Bone marrow (tissue), 2 donors: ENCODE results near the gene KCNJ11.

Experiments used
- DNase-seq, 2 donors: peaks; one replicate each; lab custom pipeline; 2025; lab: John Stamatoyannopoulos, UW

The KCNJ11 gene

DNA sequence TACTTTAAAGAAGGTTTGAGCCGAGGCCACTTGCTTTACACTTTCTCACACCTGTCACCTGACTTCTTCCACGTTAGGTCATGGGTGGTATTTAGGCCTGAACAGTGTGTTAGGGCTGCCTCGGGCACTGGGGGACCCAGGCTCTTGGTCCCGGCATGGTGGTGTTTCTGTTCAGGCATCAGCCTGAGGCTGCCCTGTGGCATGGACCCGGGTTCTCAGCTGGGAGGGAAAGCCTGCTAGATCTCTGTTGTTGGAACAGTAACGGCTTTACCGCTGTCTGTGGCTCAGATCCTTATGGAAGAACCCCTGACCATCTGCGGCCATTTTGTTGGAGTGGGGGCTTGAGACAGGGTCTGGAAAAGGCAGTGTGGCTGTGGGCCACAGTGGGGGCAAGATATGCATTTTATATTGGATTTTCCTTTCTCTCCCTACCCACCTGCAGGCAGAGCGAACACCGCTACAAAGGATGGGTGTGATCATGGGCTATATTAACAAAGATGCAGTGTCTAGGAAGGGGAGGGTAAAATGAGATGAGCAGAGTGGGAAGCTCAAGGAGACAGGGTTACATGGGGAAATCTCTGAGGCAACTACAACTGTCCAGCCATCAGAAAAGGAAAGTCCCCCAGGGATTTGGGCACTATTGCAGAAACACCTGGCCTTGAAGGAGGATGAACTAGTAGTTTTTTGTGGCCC is 1.6 kb upstream of the KCNJ11 start:
- no peak for DNase-seq

DNA sequence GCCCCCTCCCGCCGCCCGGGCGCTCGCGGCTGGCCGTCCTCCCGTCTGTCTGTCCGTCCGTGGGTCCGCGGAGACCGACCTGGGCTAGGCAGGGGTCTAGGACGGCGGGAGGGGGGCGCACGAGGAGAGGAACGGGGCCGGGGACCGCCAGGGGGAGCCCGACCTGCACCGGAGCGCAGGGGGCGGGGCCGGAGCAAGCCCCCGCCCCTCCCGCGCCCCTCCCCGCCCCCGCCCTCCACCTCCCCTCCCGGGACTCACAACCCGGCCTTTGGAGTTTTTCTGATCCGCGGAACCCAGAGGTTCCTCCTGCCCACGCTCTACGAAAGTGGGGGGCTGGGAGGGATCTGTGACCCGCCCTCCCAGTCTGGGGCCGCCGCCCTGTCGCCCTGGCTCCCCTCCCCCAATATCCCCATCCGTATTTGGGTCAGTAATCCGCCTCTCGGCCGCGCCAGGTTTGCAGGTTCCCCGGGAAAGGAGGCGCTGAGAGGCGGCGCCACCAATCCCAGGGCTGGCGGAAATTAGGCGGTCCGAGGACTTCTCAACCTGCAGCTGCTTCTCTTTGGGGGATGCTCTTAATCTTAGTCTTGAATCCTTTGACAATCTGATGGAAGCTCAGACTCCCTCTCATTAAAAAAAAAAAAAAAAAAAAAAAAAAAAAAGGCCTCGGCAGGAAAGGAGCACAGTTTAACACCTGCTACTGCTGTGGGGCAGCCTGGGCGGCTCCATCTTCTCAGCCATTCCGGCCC is 925 bp upstream of the KCNJ11 start:
- peak; percentile 21 to 29 for DNase-seq

DNA sequence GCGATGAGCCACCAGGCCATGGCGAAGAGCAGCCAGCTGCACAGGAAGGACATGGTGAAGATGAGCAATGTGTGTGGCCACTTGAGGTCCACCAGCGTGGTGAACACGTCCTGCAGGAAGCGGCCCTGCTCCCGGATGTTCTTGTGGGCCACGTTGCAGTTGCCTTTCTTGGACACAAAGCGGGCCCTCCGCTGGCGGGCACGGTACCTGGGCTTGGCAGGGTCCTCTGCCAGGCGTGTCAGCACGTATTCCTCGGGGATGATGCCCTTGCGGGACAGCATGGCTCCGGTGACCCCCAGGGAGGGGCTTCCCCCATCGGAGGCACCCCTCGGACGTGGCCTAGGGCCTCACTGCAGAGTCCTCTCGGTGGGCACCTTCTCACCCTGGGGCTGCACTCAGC is 648 bp downstream of the KCNJ11 start:
- no peak for DNase-seq

DNA sequence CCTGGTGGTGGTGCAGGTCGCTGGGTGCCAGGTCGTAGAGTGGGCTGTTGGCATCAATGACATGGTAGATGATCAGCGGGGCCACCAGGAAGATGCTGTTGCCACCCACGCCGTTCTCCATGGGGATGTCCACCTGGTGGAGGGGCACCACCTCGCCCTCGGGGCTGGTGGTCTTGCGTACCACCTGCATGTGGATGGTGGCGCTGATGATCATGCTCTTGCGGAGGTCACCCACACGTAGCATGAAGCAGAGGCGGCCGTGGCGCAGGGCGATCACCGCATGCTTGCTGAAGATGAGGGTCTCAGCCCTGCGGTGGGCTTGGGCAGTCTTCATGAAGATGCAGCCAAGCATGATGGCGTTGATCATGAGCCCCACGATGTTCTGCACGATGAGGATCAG is 1.2 kb downstream of the KCNJ11 start:
- DNase-seq: no peak

DNA sequence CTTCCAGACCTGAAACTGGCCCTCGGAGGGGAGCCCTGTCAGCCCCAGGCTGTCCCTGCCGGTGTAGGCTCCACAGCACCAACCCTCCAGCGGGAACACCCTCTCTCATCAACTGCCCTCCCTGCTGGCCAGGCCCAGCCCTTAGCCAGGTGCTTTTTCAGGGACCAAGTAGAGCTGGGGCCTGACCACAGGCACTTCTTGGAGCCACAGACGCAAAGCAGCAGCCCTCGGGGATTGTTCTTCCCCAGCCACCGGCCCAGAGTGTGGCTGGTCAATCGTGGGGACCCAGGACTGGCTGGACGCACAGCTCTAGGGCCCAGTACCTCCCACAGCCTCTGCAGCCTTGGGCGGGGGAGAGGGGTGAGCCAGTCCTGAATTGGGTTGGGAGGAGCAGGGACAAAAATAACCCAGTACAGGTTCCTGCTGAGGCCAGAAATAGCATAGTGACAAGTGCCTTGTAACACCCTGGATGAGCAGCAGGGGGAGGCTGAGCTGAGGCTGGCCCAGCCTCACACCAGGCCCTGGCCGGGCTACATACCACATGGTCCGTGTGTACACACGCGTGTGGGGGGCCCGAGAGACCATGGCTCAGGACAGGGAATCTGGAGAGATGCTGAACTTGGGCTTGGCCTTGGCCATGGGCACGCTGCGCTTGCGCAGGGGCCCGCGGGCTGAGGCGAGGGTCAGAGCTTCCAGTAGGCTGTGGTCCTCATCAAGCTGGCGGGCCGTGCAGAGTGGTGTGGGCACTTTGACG is 2.0 kb downstream of the KCNJ11 start:
- no peak for DNase-seq

DNA sequence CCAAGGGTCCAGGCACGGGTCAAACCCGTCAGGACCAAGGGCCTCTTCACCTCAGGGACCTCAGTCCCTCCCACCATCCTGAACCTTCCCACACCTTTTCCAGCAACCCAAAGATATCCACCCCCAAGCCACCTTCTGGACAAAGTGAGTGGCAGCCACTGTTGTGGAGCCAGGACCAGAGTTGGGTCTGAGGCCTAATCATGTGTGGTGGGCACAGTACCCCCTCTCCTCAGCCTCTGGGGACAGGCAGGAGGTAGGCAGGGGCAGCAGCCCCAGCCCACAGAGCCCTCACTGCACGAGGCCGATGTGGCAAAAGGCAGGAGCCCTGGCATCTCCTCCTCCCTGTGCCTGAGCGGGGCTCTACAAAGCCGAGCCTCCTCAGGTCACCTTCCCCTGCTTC is 2.5 kb downstream of the KCNJ11 start:
- no peak for DNase-seq

DNA sequence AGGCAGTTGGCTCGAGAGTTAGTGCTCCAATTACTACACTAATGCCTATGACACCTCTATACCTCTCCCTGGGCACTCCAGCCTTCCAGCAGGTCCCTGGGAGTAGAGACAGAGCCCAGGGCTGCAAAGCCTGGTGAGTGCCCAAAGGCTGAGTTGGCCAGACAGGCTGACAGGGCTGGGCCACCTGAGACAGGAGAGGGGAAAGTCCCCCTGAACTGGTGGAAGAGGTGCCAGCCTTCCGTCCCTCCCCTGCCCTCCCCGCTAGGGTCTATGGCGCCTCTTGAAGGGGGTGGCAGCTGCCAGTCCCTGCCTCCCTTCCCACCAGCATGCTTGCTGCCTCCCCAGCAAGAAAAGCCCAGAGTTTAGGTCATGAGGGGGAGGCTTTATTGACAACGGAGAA is 3.0 kb downstream of the KCNJ11 start:
- DNase-seq: no peak

DNA sequence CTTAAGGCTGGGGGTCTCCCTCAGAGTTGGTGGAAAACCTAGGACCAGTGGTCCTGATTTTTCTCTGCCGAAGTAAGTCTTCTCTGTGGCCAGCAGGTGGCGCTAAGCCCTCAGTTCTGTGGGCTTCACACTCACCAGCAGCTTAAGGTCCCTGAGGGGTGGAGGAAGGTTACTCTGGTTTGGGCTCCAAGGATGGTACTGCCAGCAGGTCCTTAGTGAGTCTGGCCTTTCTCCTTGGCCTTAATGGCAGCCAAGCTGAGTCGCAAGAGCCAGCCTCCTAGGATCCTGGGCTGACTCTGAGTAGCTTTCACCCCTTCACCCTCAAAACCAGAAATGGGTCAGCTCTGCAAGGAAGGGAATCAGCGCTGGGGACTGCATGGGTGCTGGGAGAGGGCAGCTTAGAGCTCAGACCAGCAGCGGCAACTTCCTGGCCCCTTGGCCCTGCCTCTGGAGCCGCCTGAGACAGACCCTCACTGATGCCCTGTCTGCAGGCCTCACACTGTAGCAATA is 4.4 kb downstream of the KCNJ11 start:
- DNase-seq: peak; percentile 41 to 45

DNA sequence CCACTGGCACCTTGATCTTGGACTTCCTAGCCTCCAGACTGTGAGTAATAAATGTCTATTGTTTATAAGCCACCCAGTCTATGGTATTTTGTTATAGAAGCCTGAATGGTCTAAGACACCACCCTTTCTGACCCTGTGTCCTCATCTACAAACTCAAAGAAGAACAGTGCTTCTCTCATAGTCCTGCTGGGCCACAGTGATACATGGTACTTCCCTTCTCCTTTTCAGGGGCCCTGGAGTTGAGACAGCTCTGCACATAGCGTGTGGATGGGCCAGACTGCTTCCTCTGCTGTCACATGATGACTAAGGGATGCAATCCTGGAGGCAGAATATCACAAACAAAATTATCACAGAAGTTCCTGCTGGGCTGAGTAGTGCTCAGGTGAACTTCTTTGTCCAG is 5.0 kb downstream of the KCNJ11 start:
- DNase-seq: peak in 1 of 2 donors; percentile 19

DNA sequence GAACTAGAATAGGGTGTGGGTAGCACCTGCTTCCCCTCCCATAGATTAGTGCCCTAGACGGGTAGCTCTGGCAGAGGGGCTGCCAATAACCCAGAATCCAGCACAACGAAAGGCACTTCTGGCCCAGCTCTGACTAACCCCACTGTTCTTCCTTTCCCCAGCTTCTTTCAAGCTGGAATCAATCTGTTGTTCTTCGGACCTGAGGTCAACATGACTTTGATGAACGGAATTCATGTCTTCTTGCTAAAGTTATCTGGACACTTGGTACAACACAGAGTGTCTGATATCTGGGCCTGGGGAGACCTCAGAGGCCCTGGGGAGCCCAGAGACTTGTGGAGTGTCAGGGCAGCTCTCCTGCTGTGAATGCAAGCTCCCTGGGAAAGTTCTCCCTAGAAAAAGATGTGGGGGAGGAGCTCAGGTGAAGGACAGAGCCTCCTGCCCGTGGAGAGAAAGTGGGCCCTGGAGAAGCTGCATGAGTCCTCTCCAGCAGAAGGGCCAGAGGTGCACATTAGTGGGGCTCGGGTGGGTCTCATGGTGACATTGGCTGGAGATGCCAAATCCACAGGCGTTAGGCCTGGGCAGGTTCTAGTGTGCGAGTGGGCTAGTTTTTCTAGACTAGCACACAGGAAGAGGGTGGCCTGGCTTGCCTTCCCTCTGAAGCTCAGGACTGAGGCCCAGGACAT is 6.3 kb downstream of the KCNJ11 start:
- no peak for DNase-seq

DNA sequence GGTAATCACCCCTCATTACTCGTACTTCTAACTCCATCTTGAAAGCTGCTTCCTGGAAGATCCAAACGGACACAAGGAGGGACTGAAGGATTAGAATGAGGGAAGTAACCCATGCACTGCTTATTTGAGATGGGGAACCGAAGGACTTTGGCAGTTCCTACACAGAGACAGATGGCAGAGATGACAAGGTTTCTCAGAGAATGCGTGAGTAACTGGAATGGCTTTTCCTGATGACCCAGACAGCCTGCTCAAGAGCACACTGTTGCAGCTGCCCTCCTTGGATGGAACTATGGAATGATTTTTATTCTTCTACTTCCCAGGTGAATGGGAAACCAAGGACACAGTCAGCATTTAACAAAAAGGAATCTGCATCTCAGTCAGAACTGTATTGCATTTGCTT is 7.3 kb downstream of the KCNJ11 start:
- DNase-seq: no peak

DNA sequence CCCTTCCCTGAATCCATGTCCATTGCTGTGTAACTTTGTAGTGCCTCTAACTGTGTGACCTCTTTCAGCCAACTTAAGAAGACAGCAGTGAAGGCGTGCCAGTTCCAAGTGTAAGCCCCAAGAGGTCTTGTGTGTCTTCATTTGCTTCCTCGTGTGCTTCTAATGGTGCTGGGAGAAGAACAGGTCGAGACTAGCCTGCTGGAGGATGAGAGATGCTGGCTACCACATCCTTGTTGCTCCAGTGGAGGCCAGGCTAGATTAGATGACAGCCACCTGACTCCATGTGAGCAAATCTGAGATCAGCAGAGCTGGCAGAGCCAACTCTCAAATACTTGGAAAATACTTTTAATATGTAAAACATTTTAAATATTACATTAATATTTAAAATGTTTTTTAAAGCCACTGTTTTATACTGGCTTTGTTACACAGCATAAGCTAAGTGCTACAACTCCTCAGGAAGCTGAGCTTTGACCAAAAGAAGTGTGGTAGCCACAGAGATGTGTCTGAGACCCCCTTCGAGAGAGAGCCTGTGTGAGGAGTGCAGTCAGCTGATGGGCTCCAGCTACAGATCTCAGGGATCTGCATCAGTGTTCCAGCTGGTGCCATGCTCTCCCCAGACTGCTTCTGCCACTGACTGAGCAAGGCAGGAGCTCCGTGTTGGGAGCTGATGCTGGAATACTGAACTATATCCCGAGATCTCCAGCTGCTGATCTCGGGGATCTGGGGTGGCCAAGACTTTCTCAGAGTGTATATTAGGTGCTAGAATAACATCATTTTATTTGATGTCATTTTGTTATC is 8.9 kb downstream of the KCNJ11 start:
- DNase-seq: no peak

DNA sequence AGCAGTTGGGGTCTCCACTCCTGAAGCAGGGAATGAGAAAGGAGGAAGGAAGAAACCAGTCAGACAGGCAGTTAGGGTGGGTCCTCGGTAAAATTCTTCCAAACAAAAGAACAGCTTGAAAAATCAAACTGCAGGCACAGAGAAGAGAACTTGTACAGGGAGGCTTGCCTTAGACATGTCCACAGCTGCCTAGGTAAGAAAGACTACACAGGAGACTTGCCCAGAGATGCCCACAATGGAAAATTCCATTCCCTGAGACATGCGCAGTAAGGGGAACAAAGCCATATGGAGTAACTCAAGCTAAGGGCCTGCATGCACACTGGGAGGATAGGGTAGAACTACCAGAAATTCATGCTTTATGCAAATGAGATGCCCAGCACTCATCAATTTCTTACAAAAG is 9.8 kb downstream of the KCNJ11 start:
- no peak for DNase-seq

DNA sequence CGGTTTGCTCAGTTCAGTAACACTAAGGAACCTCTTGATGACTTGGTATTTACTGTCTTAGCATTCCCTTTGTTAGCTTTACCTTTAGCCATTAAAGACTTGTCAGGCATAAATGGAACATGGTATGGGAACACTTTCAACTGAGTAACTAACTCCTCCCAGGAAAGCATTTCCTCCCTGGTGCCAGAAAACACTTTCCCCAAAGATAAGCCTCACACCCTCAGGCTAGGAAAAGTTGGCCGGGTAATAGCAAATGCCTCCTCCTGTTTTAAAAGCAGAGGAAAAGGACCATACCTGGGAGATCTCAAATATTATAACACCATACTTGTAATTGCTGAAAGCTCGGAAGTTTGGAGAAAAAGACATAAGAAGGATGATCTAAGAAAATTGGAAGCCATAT is 12.0 kb downstream of the KCNJ11 start:
- DNase-seq: no peak

DNA sequence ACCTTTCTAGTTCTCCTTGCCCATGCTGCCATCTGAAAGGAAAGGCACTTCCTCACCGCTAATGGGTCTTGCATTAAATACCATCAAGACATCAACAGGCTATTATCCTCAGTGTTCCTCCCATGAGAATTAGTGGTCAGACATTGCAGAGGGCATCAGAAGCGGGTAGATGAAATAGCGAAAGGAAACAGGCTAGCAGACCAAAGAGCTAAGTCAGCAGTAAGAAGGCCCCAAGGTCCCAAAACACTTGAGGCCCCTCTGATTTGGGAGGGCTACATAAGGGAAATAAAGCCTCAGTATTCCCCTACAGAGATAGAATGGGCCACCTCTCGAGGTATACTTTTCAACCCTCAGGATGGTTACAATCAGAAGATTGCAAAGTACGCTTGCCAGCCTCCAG is 12.9 kb downstream of the KCNJ11 start:
- DNase-seq: no peak

DNA sequence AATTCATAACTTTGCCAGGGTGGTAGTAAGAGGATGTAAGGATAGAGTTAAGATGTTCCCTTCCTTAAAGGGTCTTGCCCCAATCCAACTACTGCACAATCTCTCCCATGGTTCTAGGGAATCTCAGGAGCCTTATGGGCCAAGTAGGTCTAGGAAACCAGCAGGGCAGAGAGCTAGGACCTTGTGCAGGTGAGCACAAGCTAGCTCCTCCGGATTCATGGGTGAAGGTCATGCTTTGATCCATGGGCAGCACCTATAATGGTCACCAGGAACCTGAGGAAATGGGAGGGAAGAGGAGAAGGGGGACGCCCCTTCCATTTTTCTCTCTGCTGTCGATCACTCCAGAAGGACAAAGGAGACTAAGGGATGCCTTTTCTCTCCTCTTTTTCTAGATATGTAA is 16.8 kb downstream of the KCNJ11 start:
- DNase-seq: no peak

DNA sequence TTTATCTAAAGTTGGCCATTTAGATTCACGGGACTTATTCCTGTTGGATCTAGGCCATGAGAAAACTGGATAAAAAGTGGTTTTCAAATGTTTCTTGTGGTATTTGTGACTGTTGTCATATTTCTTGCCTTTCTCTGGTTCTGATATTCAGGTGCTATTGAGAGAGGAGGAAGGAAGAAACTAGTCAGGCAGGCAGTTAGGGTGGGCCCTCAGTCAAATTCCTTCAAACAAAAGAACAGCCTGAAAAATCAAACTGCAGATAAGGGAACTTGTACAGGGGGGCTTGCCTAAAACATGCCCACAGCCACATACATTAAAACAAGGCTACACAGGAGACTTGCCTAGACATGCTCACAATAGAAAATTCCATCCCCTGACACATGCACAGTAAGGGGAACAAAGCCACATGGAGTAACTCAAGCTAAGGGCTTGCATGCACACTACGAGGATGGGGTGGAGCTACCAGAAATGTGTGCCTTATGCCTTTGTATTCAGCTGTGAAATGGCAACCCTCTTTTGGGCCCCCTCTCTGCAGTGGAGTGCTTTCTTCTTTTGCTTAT is 18.7 kb downstream of the KCNJ11 start:
- no peak for DNase-seq

DNA sequence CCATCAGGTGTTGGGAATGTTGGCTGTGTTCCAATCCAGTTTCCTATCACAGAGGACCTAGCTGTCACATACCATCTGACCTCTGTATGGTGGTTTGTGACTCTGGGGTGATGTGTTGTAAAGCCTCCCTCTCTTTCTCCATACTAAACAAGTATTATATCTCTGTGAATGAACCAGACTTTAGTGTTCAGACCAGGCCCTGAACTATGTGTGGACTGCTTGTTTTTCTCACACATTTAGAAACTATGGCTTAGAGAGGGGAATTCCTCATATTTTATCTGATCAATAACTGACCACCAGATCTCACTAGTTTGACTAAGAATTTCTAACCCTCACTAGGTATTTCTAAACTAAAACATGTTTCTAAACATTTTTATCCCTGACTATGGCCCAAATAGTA is 19.4 kb downstream of the KCNJ11 start:
- DNase-seq: no peak

DNA sequence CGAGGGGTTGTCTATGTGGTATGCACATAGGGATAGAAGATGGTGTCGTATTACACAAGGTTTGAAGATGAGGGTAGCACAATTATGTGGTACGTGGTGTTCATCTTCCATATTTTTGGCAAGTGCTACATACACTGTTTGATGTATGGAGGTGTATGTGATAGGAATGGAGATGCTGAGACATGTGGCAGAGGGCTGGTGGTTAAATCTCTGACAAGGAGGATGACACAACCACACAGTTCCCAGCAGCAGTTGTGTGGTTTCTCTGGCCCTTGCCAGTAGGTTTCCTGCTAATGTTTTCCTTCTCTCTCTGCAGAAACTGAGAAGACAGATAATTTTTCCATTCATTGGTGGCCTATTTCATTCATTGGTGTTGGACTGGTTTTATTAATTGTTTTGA is 19.9 kb downstream of the KCNJ11 start:
- no peak for DNase-seq

DNA sequence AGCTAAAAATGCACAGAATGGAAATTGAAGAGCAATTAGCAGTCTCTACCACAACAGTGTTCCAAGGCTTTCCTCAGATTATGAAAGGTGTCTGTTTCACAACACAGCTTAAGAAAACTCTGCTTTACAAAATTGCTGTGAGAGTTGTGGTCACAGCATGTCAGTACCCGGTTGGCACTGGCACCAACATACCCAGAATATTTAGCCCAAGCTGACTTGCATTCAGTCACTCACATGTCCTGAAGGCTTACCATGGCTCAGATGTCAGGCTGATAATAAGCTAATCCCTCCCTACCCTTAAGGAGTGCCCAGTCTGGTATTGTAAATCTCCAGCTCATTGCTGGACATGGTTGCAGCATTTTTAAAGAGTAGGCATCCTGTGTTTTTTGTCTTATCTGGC is 22.0 kb downstream of the KCNJ11 start:
- no peak for DNase-seq

DNA sequence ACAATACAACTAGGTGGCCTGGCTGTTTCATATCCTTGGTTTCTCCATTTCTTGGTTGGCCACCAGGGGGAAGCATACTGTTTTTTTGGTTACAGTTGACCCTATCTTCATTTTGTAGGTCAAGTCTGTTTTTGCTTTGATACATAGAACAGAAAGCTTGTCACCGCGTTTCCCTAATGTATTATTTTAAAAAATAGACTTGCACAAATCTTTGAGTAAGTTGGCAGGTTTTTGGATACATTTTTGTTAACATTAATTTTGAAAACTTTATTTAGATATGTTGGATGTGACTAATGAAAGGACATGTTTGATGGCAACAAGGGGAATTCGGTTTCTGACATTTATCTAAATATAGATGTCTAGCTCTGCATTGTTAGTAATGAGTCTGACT is 33.9 kb downstream of the KCNJ11 start:
- DNase-seq: peak in 1 of 2 donors; percentile 38
